C4-2B (cell line): ENCODE data around the gene ARHGAP12.

ENCODE experiments used
- H3K27ac ChIP-seq: fragments of 450-650 bp; 2 replicates; pipeline ENCODE4 v1.5.1; 2017
- CTCF ChIP-seq: fragments of 450-650 bp; conservative IDR thresholded peaks from 2 replicates; pipeline ENCODE4 v1.5.1; 2017; ENCODE audit warnings: mild to moderate bottlenecking
- ZFX ChIP-seq: fragments of 450-650 bp; IDR thresholded peaks from 2 replicates; pipeline ENCODE4 v1.6.1; 2017

Gene ARHGAP12

GRCh38 chr10:31936933-31937332 lies 8.3 kb upstream of the ARHGAP12 start:
- no peak overlapping the region for H3K27ac ChIP-seq
- no peak for TF ChIP-seq CTCF
- TF ChIP-seq ZFX, result no peak

GRCh38 chr10:31936086-31936485 lies 7.5 kb upstream of the ARHGAP12 start:
- TF ChIP-seq CTCF (no peak), ZFX (no peak)
- no peak overlapping the region for H3K27ac ChIP-seq

GRCh38 chr10:31935678-31936077 lies 7.0 kb upstream of the ARHGAP12 start:
- TF ChIP-seq CTCF (no peak), ZFX (no peak)
- H3K27ac ChIP-seq, result no peak overlapping the region

- TF ChIP-seq ZFX, result no peak
- TF ChIP-seq CTCF, result no peak
- no peak overlapping the region for H3K27ac ChIP-seq
Observed at GRCh38 chr10:31932838-31933237, 4.2 kb upstream of the ARHGAP12 start.

GRCh38 chr10:31930856-31931255 lies 2.2 kb upstream of the ARHGAP12 start:
- TF ChIP-seq ZFX (no peak), CTCF (no peak)
- H3K27ac ChIP-seq, result no peak overlapping the region

- TF ChIP-seq CTCF (no peak), ZFX (no peak)
- no peak overlapping the region for H3K27ac ChIP-seq
Observed at GRCh38 chr10:31930023-31930751, 1.6 kb upstream of the ARHGAP12 start.

GRCh38 chr10:31929261-31930022 lies 811 bp upstream of the ARHGAP12 start:
- no peak for TF ChIP-seq ZFX
- no peak for TF ChIP-seq CTCF
- H3K27ac ChIP-seq, result peak overlapping the region; percentile 80
